ENCODE data around the gene RNF175.

RNF175 gene

DNA sequence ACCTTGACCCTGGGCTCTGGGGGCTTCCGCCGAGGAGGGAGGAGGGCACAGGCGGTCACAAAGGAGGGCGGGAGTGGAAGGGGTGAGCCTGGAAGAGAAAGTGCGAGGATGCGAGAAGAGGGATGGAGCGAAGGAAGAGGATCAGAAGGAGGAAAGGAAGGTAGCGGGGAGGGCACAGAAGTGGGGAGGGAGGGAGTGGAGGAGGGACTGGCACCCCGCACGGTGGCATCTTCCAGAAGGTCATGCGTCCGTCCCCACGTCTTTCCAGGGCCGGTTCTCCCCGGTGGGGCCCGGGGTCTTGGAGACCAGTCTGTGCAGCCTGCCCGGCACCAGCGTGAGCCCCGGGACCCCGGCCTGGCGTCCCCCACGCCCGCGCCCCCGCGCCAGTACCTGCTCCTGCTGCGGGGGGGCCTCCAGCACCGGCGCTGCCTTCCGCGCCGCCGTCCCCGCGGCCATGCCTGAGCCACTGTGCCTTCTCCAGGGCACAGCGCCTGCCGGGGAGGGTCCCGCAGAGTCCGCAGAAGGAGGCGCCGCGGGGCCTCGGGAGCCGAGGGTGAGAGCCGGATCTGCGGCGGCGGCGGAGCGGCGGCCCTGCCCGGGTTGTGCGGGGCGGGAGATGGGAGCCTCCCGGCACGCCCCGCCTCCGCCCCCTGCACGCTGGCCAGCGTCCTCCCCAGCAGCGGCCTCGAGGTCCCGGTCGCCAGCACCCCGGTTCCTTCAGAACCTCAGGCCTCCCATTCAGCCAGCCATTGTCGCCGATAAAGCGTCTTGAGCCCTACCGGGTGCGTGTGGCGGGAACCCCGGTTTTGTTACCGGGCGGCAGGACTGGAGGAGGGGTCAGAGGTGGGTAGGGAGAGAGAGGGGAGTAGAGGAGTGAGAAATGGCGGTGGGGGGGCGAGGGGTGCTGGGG is at the start of gene RNF175:
Gene RNF175, minus strand, starts transcription at position 618 of the 910 bp plus-strand sequence. Its CDS starts 162 bp downstream, at position 456.
- DNase-seq (ENCODE audit: low spot score), result peak; percentile 74

DNA sequence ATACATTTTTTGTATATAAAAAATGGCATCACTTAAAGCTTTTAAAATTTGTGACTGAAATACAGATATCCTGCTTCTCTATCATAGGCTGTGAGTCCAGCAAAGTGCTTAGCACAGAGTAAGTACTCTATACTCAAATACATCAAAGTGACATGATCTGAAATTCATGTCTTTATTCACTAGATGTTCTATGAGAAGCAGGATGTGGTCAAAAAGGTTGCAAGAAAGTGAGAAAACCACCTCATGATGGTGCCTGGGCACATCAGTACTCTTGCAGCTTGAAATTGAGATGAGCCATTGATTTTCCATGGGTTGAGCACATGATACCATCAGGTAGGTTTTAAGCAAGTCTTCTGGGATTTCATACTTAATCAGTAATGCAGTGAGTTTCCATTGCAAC is 49.5 kb upstream of the RNF175 start:
- DNase-seq (ENCODE audit: low spot score), result no peak

DNA sequence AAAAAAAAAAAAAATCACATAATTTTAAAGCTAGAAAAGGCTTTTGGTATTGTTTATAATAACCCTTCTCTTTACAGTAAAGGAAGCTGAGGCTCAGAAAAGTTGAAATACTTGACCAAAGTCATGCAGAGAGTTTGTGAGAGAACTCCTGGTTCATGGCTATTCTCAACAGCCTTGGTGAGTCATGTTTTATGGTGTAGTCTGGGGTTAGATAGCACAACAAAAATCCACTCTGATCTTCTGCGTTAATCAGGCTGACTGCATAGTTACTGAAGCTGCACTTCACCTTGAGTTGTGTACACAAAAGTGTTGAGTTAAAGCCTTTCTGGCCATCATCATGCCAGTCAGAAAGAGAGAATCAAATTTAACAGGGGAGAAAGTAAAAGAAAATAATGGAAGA is 48.4 kb upstream of the RNF175 start:
- DNase-seq (ENCODE audit: low spot score), result no peak

DNA sequence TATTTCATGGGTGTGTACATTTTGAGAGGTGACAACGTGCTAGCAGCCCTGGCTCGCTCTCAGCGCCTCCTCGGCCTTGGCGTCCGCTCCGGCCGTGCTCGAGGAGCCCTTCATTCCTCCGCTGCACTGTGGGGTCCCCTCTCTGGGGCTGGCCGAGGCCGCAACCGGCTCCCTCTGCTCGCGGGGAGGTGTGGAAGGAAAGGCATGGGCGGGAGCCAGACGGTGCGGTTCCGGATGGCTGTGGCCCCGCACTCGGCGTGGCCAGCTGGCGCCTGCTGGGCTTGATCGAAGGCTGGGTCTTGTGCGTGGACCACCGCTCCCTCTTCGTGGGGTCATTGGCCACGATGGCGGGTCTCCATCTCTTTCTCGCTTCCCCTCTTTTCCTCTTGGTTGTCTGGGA is 46.2 kb upstream of the RNF175 start:
- DNase-seq (ENCODE audit: low spot score), result no peak

DNA sequence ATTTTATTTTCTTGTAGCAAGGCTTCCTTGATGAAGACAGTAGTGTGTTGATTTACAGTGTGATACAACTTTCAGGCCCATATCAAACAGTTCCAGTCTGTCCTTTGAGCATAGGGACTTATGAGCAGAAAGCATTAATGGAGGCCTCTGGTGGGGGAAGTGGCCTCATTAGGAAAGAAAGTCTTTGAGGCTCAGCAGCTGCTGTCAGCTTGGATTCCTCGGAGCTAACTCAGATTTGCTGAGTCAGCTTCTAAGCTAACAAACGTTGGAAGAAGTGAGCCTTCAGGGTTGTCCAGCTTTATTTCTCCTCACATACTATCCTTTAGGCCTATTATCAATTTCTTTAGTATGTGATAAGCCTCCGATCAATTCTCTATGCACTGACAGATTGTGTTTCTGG is 44.9 kb upstream of the RNF175 start:
- no peak for DNase-seq (ENCODE audit: low spot score)

DNA sequence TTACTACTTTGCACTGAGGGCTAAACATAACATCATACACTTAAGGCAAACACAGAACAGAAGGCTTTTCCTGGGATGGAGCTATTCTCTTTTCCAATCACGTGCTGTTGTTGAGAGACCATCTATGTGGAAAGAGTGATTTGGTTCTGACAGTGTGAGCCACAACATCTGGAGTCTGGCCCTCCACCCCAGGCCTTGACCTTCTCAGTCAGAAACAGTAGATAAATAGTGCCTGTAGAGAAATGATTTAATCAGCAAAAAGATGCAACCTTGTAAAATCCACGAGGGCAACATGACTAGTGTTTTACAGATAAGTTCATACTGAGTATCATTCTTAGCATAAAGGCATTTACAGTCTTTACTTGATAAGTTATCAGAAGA is 39.9 kb upstream of the RNF175 start:
- DNase-seq (ENCODE audit: low spot score), result no peak

DNA sequence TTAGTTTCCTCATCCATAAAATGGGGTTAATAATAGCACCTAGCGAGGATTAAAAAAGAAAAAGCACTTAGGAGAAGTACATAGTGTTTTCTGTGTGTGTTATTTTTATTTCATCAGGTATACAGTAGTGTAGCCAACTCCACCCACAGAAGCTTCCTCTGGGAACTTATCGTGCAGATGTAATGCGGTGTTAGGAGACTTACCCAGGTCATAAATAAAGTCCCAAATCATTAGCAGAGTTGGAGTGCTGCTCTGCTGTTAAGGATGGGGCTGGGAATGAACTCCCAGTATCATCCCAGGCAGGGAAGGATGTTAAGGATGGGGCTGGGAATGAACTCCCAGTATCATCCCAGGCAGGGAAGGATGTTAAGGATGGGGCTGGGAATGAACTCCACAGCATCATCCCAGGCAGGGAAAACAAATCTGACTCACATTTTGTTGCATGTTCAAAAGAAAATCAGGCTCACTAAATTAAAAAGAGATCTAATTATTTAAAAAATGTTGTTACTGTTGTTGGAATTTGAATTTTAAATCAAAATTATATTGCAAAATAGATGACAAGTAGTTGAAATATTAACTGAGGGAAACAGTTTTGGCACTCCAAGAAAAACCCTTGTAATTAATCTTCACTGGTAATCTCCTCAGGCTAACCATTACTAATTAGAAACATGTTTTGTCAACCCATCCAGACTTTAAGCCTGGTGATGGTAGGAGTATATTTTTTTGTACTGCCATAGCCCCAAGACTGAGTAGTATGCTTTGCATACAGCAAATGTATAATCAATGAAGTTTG is 39.3 kb upstream of the RNF175 start:
- no peak for DNase-seq (ENCODE audit: low spot score)

DNA sequence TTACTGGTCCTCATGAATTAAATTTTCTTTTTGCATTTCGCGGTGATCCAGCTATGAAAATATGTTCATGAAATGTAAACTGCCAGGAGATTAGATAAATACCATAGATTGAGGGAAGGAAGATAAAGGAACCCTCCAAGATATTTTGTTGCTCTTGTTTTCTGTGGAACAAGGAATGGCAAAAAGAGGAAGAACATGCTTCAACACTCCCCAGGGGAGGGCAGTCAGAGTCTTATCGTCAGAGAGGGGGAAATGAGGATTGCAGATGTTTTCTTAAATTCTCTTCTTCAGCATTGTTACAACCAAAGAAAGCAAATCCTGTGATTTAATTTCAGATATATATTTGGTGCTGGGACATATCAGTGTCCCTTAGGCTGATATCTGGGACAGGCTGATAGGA is 38.6 kb upstream of the RNF175 start:
- no peak for DNase-seq (ENCODE audit: low spot score)

DNA sequence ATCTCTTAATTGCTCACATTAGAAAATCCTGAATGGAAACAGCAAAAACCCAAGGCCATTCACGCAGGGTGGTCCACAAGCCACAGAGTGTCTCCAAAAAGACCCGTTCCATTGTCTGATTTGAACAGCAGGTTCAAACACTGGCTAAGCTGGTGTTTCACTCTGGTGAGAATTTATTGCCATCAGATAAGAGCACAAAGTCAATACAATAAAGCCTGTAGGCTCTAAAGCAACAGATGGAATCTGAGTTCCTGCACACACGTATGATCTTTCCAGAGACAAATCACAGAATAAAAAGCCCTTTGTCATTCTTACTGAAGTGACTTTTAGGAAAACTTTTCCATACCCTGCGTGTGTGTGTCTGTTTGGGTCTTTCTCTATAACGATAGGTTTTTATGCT is 34.2 kb upstream of the RNF175 start:
- no peak for DNase-seq (ENCODE audit: low spot score)

DNA sequence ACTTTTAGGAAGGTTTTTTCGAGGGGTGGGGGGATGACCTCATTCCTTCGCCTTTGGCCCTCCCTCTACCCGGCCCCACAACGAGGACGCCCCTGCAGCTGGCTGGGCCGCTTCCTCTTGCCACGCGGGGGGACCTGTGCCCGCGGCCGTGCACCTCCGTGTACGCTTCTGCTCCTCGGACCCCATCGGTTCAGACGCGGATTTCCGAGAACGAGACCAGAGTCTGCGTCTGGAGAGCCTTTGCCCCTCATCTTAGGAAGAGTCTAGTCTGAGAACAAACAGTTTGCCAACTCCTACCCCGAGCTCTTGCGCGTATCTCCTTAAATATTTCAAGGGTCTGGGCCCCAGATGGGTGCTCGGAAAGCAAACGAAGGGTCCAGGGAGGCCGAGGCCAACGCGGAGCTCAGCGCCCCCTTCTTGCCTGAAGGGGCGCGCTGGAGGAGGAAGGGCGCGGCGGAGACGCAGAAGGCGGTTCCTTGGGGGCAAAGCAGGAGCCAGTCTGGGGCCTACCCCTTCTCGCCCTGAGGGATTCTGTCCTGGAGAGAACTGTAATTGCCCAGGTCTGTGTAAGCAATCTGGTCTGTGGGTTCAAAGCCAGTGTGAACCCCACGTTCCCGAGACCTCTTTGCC is 32.9 kb upstream of the RNF175 start:
- no peak for DNase-seq (ENCODE audit: low spot score)

DNA sequence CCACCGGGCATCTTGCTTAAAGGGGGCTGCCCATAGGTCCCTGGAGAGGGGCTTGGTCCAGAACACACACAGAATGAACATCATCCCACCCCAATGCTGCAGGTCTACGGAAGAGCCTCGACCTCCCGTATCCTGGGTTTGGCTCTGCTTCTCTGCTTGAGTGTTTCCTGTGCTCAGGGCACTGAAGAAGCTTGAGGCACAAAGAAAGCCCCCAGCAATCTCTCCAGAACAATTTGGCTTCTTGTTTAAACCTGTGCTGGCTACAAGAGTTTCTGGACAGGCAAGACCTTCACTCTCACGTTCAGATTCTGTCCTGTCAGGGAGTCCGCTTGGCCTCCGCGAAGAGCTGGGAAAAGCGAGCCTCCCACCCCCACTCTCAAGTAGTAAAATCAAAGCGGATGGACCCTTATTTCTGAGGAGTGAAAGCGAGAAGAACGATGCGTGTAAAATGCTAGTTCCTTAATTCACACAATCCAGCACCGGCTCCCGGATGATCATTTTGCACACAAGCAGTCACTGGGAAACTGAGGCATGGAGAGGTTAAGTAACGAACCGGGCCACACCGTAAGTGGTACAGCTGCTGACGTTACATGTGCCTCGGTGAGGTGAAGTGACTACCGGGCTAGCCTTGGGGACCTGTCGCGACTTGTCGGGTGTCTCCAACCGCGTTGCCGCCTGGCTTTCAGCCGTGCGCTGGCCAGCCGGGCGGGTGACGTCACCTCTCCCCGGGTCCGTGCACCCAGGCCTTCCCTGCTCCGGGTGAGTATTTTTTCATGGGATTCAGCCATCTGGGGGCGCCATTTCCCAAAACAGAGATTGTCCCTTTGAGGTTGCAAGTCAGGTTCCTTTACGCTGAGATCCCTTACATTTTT is 32.2 kb upstream of the RNF175 start:
- peak; percentile 63 for DNase-seq (ENCODE audit: low spot score)

DNA sequence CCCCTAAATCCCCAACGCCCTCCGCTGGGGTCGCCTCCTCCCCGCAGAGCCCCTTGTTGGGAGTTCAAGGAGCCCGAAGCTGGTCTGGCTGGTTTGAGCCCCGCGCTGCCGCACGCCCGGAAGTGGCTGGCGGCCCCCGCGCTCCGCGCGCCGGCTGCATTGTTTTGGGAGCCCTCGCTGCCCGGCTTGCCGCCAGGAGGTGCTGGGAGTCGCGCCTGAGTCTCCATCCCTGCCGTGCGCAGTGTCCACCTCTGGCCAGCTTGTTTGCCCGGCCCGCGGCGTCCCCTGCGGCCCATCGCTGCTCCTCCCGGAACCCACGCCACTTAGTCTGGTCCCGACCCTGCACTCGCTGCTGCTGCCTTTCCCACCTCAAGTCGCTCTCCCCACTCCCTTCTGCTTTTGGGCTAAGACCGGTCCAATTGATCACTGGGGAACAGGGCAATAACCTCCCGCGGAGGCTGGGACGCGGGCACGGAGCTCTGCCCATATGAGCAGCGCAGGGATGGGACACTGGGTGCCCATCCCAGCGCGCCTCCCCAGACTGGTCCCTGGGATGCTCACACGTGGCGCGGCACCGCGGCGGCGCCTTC is 31.2 kb upstream of the RNF175 start:
- peak; percentile 74 for DNase-seq (ENCODE audit: low spot score)

DNA sequence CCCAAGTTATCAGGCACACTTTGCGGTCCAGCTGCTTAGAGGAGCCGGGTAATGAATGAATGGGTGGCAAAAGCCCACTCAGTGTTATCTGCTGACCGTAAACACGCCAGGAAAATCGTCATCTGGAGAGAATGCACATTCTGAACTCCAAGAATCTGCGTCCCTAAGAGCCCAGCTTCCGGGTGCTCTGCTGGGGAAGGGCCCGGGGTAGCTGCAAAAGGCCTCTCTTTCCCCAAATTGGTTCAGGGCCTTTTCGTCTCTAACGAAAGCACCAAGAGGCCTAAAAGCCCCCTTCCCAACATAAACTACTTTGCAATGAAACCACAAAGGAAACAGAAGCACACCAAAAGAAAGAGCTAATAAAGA is 30.7 kb upstream of the RNF175 start:
- no peak for DNase-seq (ENCODE audit: low spot score)

DNA sequence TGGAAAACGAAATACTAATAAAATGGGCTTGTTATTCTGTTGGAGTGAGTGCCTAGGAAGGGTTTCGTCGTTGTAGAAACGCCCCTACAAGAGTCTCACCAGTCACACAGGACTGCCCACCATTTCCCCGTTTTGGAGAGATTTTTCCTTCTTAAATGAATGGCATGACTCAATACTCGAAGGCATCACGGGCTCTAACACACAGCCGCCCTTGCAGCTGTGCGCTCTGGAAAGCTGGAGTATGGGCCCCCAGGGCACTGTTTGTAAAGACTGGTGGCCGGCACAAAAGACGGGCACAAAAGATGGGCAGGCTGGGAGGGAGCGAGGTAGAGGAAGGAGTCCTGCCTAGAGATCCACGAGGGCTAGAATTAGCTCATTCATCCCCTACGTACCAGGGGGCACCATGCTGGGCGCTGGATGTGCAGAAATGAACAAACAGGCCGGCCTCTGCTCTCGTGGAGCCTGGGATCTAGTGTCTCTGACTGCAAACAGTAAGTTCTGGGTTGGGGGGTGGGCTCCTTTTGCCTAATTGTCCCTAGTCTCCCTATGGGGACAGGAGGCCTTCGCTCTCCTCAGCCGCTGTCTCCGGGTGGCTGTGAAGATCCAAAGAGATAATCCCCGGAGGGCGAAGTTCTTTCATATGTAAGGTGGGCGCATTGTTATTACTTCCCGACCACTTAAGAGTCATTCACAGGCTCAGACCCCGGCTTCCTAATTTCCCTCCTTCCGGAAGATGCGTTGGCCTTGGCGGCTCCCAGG is 30.1 kb upstream of the RNF175 start:
- peak; percentile 71 for DNase-seq (ENCODE audit: low spot score)

DNA sequence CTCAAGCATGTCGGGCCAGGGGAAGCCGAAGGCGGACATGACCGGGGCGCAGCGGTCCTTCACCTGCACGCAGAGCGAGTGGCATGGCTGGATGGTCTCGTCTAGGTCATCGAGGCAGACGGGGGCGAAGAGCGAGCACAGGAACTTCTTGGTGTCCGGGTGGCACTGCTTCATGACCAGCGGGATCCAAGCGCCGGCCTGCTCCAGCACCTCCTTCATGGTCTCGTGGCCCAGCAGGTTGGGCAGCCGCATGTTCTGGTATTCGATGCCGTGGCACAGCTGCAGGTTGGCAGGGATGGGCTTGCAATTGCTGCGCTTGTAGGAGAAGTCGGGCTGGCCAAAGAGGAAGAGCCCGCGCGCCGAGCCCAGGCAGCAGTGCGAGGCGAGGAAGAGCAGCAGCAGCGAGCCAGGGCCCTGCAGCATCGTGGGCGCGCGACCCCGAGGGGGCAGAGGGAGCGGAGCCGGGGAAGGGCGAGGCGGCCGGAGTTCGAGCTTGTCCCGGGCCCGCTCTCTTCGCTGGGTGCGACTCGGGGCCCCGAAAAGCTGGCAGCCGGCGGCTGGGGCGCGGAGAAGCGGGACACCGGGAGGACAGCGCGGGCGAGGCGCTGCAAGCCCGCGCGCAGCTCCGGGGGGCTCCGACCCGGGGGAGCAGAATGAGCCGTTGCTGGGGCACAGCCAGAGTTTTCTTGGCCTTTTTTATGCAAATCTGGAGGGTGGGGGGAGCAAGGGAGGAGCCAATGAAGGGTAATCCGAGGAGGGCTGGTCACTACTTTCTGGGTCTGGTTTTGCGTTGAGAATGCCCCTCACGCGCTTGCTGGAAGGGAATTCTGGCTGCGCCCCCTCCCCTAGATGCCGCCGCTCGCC is 28.8 kb upstream of the RNF175 start, which contains the start of gene SFRP2:
Gene SFRP2, minus strand, starts transcription at position 671 of the 864 bp plus-strand sequence. Its CDS starts 248 bp downstream, at position 423.
- DNase-seq (ENCODE audit: low spot score), result peak; percentile 82

DNA sequence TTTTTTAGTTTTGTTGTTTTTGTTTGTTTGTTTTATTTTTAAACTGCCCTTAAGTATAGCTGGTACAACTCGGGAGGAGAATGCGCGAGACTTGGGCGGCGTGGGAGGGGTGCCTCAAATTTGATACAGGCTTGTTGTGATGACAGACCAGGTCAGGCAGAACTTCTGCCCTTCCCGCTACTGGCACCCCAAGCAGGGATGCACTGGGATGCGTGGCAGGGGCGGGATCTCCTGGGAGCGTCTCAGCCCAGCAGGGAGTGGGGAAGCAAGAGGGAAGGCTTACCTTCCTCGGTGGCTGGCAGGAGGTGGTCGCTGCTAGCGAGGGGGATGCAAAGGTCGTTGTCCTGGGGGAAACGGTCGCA is 28.2 kb upstream of the RNF175 start:
- DNase-seq (ENCODE audit: low spot score), result peak; percentile 47

DNA sequence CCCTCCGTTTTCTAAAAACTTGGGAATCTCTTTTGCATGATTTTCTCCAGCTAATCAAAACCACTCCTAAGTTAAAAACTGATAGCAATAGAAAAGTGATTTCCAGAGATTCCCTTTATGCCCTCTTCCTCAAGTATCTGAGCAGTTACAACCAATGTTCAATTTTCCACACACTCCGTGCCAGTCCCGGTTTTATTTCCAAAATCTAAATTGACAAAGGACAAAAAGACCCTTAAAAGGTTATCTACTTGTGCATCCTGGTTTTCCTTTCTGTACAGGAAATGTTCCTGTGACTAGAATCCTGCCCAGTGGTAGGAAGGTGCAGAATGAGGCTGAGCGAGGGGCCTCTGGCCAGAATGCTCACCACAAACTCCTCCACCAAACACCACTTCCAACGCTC is 27.8 kb upstream of the RNF175 start:
- no peak for DNase-seq (ENCODE audit: low spot score)

DNA sequence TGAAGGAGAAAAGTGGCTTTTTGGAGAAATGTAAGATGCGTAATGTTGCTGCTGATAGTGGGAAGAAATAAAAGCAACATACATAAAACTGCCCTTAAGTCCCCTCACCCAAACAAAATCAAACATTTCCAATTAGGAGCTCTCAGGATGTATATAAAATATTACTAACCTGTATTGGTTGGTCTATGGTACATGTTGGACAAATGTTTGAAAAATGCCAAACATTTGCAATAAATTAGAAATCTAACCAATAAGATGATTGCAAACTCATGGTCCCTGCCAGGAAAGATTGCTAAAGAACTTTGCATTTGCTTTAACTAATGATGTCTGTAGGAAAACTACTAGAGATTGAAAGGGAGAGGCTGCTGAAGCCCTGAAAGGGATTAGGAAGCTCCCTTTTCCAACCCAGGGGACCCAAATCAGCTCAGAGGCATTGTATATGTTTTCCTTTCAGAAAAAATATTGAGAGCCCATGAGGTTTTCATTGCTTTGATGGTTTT is 27.3 kb upstream of the RNF175 start:
- DNase-seq (ENCODE audit: low spot score), result no peak

Data from iPS-NIHi11 (cell line).